AG08395 (cell line): Measurements from ENCODE around the gene FZD2.
"Not testable (repeated sequence)": the region's sequence is repeated elsewhere in the genome, so short reads cannot be mapped to it uniquely, and the experiment has no call there.

Source experiments
- DNase-seq: peaks from one replicate; pipeline ENCODE4 v3.0.0; 2012; ENCODE audit warnings: mixed read lengths, low spot score

FZD2 gene

GRCh38 chr17:44546671-44547606 is 10.3 kb upstream of the FZD2 start:
- peak; percentile 60 for DNase-seq

DNA sequence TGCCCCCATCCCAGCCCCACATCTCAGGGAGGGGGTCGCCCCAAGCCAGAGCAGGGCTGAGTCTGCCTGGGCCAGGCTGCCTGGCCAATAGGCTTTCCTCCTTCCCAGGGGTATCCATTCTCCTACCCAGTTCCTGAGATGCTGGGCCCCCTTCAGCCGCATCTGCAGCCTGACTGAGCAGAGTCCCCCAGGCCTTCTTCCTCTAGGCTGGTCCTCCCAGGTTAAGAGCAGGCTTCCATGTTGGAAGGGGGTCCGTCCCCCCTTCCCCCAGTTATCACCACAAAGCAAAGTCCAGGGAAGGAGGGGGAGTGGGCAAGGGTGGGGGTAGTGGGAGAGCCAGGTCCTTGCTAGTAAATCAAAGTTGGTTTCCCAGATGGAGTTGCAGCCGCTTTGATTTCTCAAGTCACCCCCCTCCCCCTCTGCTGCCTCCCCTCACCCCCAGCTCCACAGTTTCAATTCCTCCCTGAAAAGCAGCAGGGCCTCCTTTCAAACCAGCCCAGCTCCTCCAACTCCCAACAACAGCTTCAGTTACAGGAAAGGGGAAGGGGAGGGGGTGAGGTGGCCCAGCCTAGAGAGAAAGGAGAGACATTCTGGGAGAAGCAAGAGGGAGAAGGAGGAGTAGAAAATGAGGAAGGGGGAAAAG is 9.5 kb upstream of the FZD2 start:
- no peak for DNase-seq

- no peak for DNase-seq
These were observed 8.7 kb upstream of the FZD2 start for GRCh38 chr17:44548376-44549230.

DNA sequence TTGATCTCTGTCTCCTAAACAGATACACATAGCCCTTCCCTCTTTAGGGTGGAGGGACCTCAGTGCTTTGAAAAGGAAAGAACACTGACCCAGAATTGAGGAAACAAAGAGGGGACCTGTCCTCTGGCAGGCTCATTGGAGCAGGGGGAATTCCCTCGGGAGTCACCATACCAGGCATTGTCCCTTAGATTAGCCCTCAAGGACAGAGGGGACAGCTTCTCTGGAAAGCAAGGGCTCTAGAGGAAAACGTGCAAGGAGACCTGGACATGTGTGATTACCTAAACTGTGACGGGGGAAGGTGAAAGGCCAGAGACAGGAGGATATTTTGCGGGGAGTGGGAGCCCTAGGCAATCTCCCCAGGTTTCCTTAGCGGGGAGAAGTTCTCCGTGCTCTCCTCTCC is 7.6 kb upstream of the FZD2 start:
- DNase-seq = no peak

GRCh38 chr17:44552361-44552760 is 4.9 kb upstream of the FZD2 start:
- DNase-seq = no peak

GRCh38 chr17:44555099-44555498 is 2.2 kb upstream of the FZD2 start:
- DNase-seq = no peak

DNA sequence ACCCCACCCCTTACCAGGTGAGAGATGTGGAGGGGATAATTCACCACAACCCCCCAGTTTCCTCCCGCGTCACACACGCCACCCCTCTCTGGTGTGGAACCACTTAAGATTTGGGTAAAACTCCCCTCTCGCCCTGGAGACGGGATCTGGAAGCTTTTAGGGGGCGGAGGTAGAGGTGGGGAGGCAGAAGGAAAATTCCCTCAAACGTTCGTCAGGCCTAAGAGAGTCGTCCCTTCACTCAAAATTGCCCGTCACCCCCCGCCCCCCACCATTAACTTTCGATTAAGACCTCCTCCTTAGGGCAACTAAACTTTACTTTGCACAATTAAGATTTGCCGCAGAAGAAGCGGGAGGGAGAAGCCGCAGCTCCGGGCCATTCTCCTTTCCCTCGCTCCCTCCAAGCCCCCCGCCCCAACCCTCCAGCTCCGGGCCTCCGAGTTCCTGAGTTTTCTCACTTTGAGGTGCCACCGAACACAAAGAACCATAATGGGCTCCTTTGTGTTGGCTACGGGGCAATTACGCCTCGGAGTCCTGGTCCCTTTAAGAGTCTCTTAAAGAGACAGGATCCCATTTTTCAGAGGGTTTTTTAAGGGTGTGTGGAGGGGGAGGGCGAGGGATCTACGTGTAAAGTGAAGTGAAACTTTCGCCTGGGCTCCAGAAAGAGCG is 985 bp upstream of the FZD2 start:
- DNase-seq = peak; percentile 70

GRCh38 chr17:44557651-44558285 is 484 bp downstream of the FZD2 start:
- DNase-seq = peak; percentile 28

GRCh38 chr17:44558334-44558709 is 1.0 kb downstream of the FZD2 start:
- no peak for DNase-seq

DNA sequence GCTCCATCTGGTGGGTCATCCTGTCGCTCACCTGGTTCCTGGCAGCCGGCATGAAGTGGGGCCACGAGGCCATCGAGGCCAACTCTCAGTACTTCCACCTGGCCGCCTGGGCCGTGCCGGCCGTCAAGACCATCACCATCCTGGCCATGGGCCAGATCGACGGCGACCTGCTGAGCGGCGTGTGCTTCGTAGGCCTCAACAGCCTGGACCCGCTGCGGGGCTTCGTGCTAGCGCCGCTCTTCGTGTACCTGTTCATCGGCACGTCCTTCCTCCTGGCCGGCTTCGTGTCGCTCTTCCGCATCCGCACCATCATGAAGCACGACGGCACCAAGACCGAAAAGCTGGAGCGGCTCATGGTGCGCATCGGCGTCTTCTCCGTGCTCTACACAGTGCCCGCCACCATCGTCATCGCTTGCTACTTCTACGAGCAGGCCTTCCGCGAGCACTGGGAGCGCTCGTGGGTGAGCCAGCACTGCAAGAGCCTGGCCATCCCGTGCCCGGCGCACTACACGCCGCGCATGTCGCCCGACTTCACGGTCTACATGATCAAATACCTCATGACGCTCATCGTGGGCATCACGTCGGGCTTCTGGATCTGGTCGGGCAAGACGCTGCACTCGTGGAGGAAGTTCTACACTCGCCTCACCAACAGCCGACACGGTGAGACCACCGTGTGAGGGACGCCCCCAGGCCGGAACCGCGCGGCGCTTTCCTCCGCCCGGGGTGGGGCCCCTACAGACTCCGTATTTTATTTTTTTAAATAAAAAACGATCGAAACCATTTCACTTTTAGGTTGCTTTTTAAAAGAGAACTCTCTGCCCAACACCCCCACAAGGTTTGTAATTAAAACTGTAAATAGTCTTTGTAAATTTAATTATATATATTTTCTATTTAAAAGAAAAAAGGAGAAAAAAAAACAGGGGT is 1.7 kb downstream of the FZD2 start:
- DNase-seq = no peak

GRCh38 chr17:44559634-44560554 is 2.6 kb downstream of the FZD2 start:
- DNase-seq = no peak

DNA sequence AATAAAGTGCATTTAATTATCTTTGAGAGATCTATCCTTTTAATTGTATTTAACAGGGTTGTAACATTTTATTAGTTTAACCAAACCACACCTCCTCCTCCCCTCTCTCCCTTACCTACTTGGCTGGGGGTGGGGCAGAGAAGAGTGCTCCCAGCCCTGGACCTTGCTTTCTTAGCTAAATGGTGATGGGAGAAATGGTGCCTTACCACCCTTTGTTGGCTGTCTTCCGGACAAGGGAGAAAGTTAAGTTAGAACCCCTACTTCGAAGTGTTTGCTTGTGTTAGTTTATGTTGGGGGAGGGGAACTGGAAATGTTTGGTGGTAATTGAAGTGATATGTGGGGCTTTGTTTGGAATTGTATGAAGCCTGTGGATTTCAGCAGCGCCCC is 3.9 kb downstream of the FZD2 start:
- no peak for DNase-seq

DNA sequence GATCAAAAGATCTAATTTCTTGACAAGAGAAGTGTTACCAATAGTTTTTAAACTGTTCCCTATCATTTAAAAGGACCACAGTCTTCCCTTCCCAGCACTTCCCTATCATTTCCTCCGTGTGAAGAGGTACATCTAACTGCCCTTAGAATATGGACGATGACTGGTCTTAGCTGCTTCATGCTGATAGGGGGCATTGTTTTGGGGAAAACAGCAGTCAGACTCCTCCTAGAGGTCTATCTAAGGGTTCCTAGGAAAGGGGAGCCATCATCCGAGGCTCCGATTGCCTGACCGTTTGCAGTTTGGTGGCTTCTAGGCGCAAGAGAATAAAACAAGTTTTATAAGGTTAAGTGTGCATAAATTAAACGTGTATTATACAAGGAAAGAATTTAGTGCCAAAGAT is 7.1 kb downstream of the FZD2 start:
- no peak for DNase-seq

- DNase-seq = no peak
These were observed 8.7 kb downstream of the FZD2 start for GRCh38 chr17:44565866-44566443.

- not testable (repeated sequence) for DNase-seq
These were observed 11.1 kb downstream of the FZD2 start for GRCh38 chr17:44568311-44568944.

DNA sequence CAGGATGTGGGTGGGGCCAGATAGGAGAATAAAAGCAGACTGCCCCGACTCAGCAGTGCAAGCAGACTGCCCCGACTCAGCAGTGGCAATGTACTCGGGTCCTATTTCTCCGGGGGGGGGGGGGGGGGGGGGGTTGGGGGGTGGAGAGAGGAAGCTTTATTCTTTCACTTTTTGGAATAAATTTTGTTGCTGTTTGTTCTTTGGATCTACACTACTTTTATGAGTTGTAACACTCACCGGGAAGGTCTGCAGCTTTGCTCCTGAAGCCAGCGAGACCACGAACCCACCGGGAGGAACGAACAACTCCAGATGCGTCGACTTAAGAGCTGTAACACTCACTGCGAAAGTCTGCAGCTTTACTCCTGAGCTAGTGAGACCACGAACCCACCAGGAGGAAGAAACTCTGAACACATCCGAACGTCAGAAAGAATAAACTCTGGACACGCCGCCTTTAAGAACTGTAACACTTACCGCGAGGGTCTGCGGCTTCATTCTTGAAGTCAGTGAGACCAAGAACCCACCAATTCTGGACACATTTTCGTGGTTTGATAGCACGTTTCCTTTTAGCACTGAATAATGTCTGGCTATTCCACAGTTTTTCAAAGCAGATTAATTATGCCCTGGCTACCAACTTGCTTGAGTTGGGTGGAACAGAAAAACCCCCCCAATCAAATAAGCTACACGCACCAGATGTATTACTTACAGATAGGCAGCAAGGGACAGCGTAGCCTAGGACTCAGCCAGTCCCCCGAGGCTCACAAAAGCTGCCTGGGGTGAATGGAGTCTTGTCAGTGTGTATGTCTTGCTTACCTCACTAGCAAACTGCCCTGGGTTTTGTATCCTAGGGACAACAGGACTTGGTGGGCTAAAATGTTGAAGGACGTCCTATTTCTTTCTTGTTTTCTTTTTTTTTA is 11.9 kb downstream of the FZD2 start:
- DNase-seq = no peak

- no peak for DNase-seq
These were observed 15.5 kb downstream of the FZD2 start for GRCh38 chr17:44572801-44573200.
